Nephron (organoid): ENCODE data around the gene ADARB1.

Source experiments
- H3K27ac Mint-ChIP-seq, 3 experiments: 2 replicates each; pipeline ENCODE4 v1.8.0; 2020; ENCODE audit warnings: mixed read lengths in 3 of 3, mild to moderate bottlenecking in 2 of 3, moderate library complexity in 1 of 3
- H3K27me3 Mint-ChIP-seq: 2 replicates; pipeline ENCODE4 v1.8.0; 2021; ENCODE audit warnings: low read depth, mild to moderate bottlenecking, moderate library complexity, mixed read lengths
- H3K36me3 Mint-ChIP-seq: 2 replicates; pipeline ENCODE4 v1.8.0; 2020; ENCODE audit warnings: low read depth, mixed read lengths
- H3K4me1 Mint-ChIP-seq: 2 replicates; pipeline ENCODE4 v1.8.0; 2020; ENCODE audit warnings: mixed read lengths
- H3K4me3 Mint-ChIP-seq, 3 experiments: 2 replicates each; pipeline ENCODE4 v1.8.0; 2020; ENCODE audit warnings: mild to moderate bottlenecking in 3 of 3, mixed read lengths in 3 of 3, moderate library complexity in 2 of 3
- H3K9me3 Mint-ChIP-seq: 2 replicates; pipeline ENCODE4 v1.8.0; 2020; ENCODE audit warnings: mixed read lengths
- CTCF ChIP-seq, 3 experiments: fragments of 200-600 bp; sonication (generic); IDR thresholded peaks; one replicate each; pipeline ENCODE4 v1.5.0; 2021; ENCODE audit warnings: antibody characterized with exemption in 3 of 3; ENCODE audit not compliant: unreplicated experiment in 3 of 3

The ADARB1 gene

GRCh38 chr21:45260191-45260825 is 185.9 kb downstream of the ADARB1 start:
- TF ChIP-seq CTCF (IDR thresholded peaks at IDR 0.05; ENCODE audit: unreplicated experiment in 3 of 3) = no peak

GRCh38 chr21:45261093-45261492 is 186.7 kb downstream of the ADARB1 start:
- Mint-ChIP-seq H3K36me3 (peaks cover 35% of the 10 kb centered on the region), H3K9me3 (no peaks in the 10 kb centered on the region), H3K4me3 (no peak overlapping the region), H3K27me3 (peaks cover 10% of the 10 kb centered on the region), H3K27ac (no peak overlapping the region), H3K4me1 (peaks cover 21% of the 10 kb centered on the region)
- TF ChIP-seq CTCF (IDR thresholded peaks at IDR 0.05; ENCODE audit: unreplicated experiment in 3 of 3) = no peak

More at GRCh38 chr21:45260191-45260825, 185.9 kb downstream of the ADARB1 start:
- Mint-ChIP-seq H3K27me3 (peaks cover 10% of the 10 kb centered on the region), H3K4me1 (peaks cover 21% of the 10 kb centered on the region), H3K27ac (no peak overlapping the region), H3K9me3 (no peaks in the 10 kb centered on the region), H3K36me3 (peaks cover 28% of the 10 kb centered on the region), H3K4me3 (no peak overlapping the region)

GRCh38 chr21:45262041-45262581 is 187.7 kb downstream of the ADARB1 start:
- TF ChIP-seq CTCF (IDR thresholded peaks at IDR 0.05; ENCODE audit: unreplicated experiment in 3 of 3) = no peak
- Mint-ChIP-seq H3K4me3 (no peak overlapping the region), H3K36me3 (peaks cover 44% of the 10 kb centered on the region), H3K9me3 (no peaks in the 10 kb centered on the region), H3K4me1 (peaks cover 18% of the 10 kb centered on the region), H3K27me3 (peaks cover 5% of the 10 kb centered on the region), H3K27ac (no peak overlapping the region)

- peaks cover 49% of the 10 kb centered on the region for H3K36me3 Mint-ChIP-seq
- H3K27me3 Mint-ChIP-seq = peaks cover 4% of the 10 kb centered on the region
- H3K4me3 Mint-ChIP-seq = no peak overlapping the region
- no peaks in the 10 kb centered on the region for H3K9me3 Mint-ChIP-seq
- peaks cover 15% of the 10 kb centered on the region for H3K4me1 Mint-ChIP-seq
- no peak for TF ChIP-seq CTCF (IDR thresholded peaks at IDR 0.05; ENCODE audit: unreplicated experiment in 3 of 3)
- H3K27ac Mint-ChIP-seq = no peak overlapping the region
These were observed 188.2 kb downstream of the ADARB1 start for GRCh38 chr21:45262616-45263015.

GRCh38 chr21:45263534-45263933 is 189.2 kb downstream of the ADARB1 start:
- H3K36me3 Mint-ChIP-seq = peaks cover 58% of the 10 kb centered on the region
- peaks cover 4% of the 10 kb centered on the region for H3K27me3 Mint-ChIP-seq
- no peak overlapping the region for H3K27ac Mint-ChIP-seq
- no peaks in the 10 kb centered on the region for H3K9me3 Mint-ChIP-seq
- H3K4me1 Mint-ChIP-seq = peaks cover 8% of the 10 kb centered on the region
- no peak overlapping the region for H3K4me3 Mint-ChIP-seq
- TF ChIP-seq CTCF (IDR thresholded peaks at IDR 0.05; ENCODE audit: unreplicated experiment in 3 of 3) = no peak
